ENCODE measurements around the gene MSI2.
A peak's percentile ranks its signal among the peaks of the same experiment; 100 is the strongest.

MSI2 gene

GRCh38 chr17:57502811-57503241, 246.5 kb downstream of the MSI2 start:
- H3K4me1 ChIP-seq (ENCODE audit: control insufficient read depth, low read depth, low read length): peaks cover 30% of the 10 kb centered on the region
- H3K9ac ChIP-seq (ENCODE audit: low read length): no peak overlapping the region
- H3K27me3 ChIP-seq (ENCODE audit: control insufficient read depth, insufficient read depth, low read length): no peaks in the 10 kb centered on the region
- no peaks in the 10 kb centered on the region for H3K36me3 ChIP-seq (ENCODE audit: control insufficient read depth, low read depth, low read length)
- no peaks in the 10 kb centered on the region for H3K9me3 ChIP-seq (ENCODE audit: control insufficient read depth, low read depth, low read length)
- no peak overlapping the region for H3K27ac ChIP-seq (ENCODE audit: low read length)
- H3K4me3 ChIP-seq (ENCODE audit: low read length): no peak overlapping the region

GRCh38 chr17:57504208-57504607, 247.9 kb downstream of the MSI2 start:
- Histone ChIP-seq H3K4me1 (ENCODE audit: control insufficient read depth, low read depth, low read length) (peaks cover 24% of the 10 kb centered on the region), H3K36me3 (ENCODE audit: control insufficient read depth, low read depth, low read length) (no peaks in the 10 kb centered on the region), H3K4me3 (ENCODE audit: low read length) (no peak overlapping the region), H3K27ac (ENCODE audit: low read length) (no peak overlapping the region), H3K9ac (ENCODE audit: low read length) (no peak overlapping the region), H3K9me3 (ENCODE audit: control insufficient read depth, low read depth, low read length) (no peaks in the 10 kb centered on the region), H3K27me3 (ENCODE audit: control insufficient read depth, insufficient read depth, low read length) (no peaks in the 10 kb centered on the region)

DNA sequence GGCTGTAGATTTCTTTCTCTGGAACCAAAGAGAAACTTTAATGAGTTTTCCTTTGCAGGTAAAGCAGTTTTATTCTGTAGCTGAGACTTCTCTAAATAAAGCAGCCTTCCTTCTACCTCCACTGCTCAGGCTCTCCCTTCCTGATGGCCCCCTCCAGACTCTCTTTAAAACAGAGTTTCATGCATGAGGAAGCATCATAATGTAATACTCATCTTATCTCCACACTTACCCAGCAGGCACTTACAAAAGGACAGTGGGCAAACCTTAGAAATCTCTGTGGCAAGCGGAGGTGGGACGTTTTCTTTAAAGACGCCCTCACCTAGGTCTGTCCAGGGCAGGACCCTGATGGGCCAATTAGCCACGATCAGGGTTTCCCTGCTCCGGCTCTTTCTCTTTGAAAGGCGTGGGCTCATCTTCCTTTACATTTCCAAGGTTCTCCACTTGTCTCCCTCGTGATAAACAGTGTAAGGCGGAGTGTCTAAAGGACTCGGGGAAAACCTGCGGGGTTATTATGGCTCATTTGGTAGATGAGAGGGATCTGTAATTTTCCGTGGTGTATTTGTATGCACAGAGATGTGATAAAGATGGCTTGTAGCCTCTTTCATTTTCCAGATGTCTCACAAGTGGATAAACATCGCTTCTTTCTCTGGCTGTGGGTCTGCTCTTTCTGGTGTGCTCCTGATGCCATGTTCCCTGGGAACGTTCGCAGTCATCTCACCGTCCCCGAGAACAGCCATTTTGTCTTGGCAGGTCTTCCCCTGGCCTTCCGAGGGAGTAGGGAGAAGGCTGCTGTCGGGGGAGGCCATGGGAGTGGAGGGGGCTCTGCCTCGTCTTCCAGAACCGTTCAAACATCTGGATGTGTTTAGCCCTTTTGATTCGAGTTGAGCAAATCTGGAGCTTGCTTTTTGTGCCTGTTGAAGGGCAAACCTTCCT, 249.8 kb downstream of the MSI2 start:
- Histone ChIP-seq H3K4me1 (ENCODE audit: control insufficient read depth, low read depth, low read length) (peaks cover 24% of the 10 kb centered on the region), H3K4me3 (ENCODE audit: low read length) (no peak overlapping the region), H3K36me3 (ENCODE audit: control insufficient read depth, low read depth, low read length) (no peaks in the 10 kb centered on the region), H3K9ac (ENCODE audit: low read length) (no peak overlapping the region), H3K27ac (ENCODE audit: low read length) (peak overlapping the region; percentile 80), H3K27me3 (ENCODE audit: control insufficient read depth, insufficient read depth, low read length) (no peaks in the 10 kb centered on the region), H3K9me3 (ENCODE audit: control insufficient read depth, low read depth, low read length) (no peaks in the 10 kb centered on the region)

- peaks cover 25% of the 10 kb centered on the region for H3K4me1 ChIP-seq (ENCODE audit: control insufficient read depth, low read depth, low read length)
- H3K9ac ChIP-seq (ENCODE audit: low read length): no peak overlapping the region
- H3K27ac ChIP-seq (ENCODE audit: low read length): peak overlapping the region; percentile 80
- H3K27me3 ChIP-seq (ENCODE audit: control insufficient read depth, insufficient read depth, low read length): no peaks in the 10 kb centered on the region
- H3K9me3 ChIP-seq (ENCODE audit: control insufficient read depth, low read depth, low read length): no peaks in the 10 kb centered on the region
- no peaks in the 10 kb centered on the region for H3K36me3 ChIP-seq (ENCODE audit: control insufficient read depth, low read depth, low read length)
- no peak overlapping the region for H3K4me3 ChIP-seq (ENCODE audit: low read length)
Observed at GRCh38 chr17:57506774-57507127, 250.4 kb downstream of the MSI2 start.

DNA sequence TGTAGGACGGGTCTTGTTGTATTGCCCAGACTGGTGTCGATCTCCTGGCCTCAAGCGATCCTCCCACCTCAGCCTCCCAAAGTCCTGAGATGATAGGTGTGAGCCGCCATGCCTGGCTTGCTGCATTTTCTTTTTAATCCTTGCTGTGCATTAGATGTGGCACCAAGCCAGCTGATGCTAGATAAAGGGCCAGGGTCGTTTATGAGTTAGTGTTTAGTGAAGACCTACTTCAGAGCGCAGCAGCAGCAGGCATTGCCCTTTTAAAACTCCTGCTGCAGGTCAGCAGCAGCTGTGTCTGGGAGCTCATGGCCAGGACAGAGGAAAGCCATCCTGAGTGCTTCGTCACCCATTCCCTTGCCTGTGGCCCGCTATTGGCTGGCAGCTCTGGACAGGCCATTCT, 251.5 kb downstream of the MSI2 start:
- no peak overlapping the region for H3K27ac ChIP-seq (ENCODE audit: low read length)
- no peaks in the 10 kb centered on the region for H3K27me3 ChIP-seq (ENCODE audit: control insufficient read depth, insufficient read depth, low read length)
- H3K4me3 ChIP-seq (ENCODE audit: low read length): no peak overlapping the region
- H3K4me1 ChIP-seq (ENCODE audit: control insufficient read depth, low read depth, low read length): peaks cover 27% of the 10 kb centered on the region
- H3K9me3 ChIP-seq (ENCODE audit: control insufficient read depth, low read depth, low read length): no peaks in the 10 kb centered on the region
- H3K9ac ChIP-seq (ENCODE audit: low read length): no peak overlapping the region
- no peaks in the 10 kb centered on the region for H3K36me3 ChIP-seq (ENCODE audit: control insufficient read depth, low read depth, low read length)

GRCh38 chr17:57508671-57509070, 252.3 kb downstream of the MSI2 start:
- H3K4me1 ChIP-seq (ENCODE audit: control insufficient read depth, low read depth, low read length): peaks cover 27% of the 10 kb centered on the region
- H3K9me3 ChIP-seq (ENCODE audit: control insufficient read depth, low read depth, low read length): no peaks in the 10 kb centered on the region
- no peak overlapping the region for H3K4me3 ChIP-seq (ENCODE audit: low read length)
- H3K36me3 ChIP-seq (ENCODE audit: control insufficient read depth, low read depth, low read length): no peaks in the 10 kb centered on the region
- H3K27ac ChIP-seq (ENCODE audit: low read length): no peak overlapping the region
- no peaks in the 10 kb centered on the region for H3K27me3 ChIP-seq (ENCODE audit: control insufficient read depth, insufficient read depth, low read length)
- no peak overlapping the region for H3K9ac ChIP-seq (ENCODE audit: low read length)

- peaks cover 13% of the 10 kb centered on the region for H3K4me1 ChIP-seq (ENCODE audit: control insufficient read depth, low read depth, low read length)
- H3K4me3 ChIP-seq (ENCODE audit: low read length): no peak overlapping the region
- no peaks in the 10 kb centered on the region for H3K27me3 ChIP-seq (ENCODE audit: control insufficient read depth, insufficient read depth, low read length)
- no peak overlapping the region for H3K27ac ChIP-seq (ENCODE audit: low read length)
- no peaks in the 10 kb centered on the region for H3K36me3 ChIP-seq (ENCODE audit: control insufficient read depth, low read depth, low read length)
- H3K9ac ChIP-seq (ENCODE audit: low read length): no peak overlapping the region
- no peaks in the 10 kb centered on the region for H3K9me3 ChIP-seq (ENCODE audit: control insufficient read depth, low read depth, low read length)
Observed at GRCh38 chr17:57511475-57512123, 255.3 kb downstream of the MSI2 start.

- H3K36me3 ChIP-seq (ENCODE audit: control insufficient read depth, low read depth, low read length): no peaks in the 10 kb centered on the region
- H3K27ac ChIP-seq (ENCODE audit: low read length): no peak overlapping the region
- H3K4me3 ChIP-seq (ENCODE audit: low read length): no peak overlapping the region
- no peaks in the 10 kb centered on the region for H3K27me3 ChIP-seq (ENCODE audit: control insufficient read depth, insufficient read depth, low read length)
- H3K4me1 ChIP-seq (ENCODE audit: control insufficient read depth, low read depth, low read length): peaks cover 9% of the 10 kb centered on the region
- no peak overlapping the region for H3K9ac ChIP-seq (ENCODE audit: low read length)
- no peaks in the 10 kb centered on the region for H3K9me3 ChIP-seq (ENCODE audit: control insufficient read depth, low read depth, low read length)
Observed at GRCh38 chr17:57512258-57512657, 255.9 kb downstream of the MSI2 start.

DNA sequence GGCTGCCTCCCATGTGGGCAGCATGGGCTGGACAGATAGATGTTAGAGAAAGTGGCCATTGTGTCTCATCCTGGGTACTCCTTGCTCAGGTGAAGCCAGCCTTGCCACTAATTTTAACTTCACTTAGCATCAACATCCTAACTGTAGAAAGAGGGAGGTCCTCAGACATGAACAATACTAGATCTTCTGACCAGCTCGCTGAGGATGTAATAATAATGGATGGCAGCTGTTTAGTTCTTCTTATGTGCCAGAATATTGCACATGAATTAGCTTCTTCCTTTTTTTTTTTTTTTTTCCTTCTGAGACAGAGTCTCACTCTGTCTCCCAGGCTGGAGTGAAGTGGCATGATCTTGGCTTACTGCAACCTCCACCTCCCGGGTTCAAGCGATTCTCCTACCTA, 256.4 kb downstream of the MSI2 start:
- H3K4me3 ChIP-seq (ENCODE audit: low read length): no peak overlapping the region
- H3K27me3 ChIP-seq (ENCODE audit: control insufficient read depth, insufficient read depth, low read length): no peaks in the 10 kb centered on the region
- H3K9me3 ChIP-seq (ENCODE audit: control insufficient read depth, low read depth, low read length): no peaks in the 10 kb centered on the region
- no peaks in the 10 kb centered on the region for H3K36me3 ChIP-seq (ENCODE audit: control insufficient read depth, low read depth, low read length)
- H3K9ac ChIP-seq (ENCODE audit: low read length): no peak overlapping the region
- H3K4me1 ChIP-seq (ENCODE audit: control insufficient read depth, low read depth, low read length): peaks cover 10% of the 10 kb centered on the region
- H3K27ac ChIP-seq (ENCODE audit: low read length): no peak overlapping the region

GRCh38 chr17:57513569-57513968, 257.2 kb downstream of the MSI2 start:
- no peaks in the 10 kb centered on the region for H3K9me3 ChIP-seq (ENCODE audit: control insufficient read depth, low read depth, low read length)
- no peak overlapping the region for H3K27ac ChIP-seq (ENCODE audit: low read length)
- H3K4me1 ChIP-seq (ENCODE audit: control insufficient read depth, low read depth, low read length): peaks cover 18% of the 10 kb centered on the region
- H3K36me3 ChIP-seq (ENCODE audit: control insufficient read depth, low read depth, low read length): no peaks in the 10 kb centered on the region
- H3K4me3 ChIP-seq (ENCODE audit: low read length): no peak overlapping the region
- H3K9ac ChIP-seq (ENCODE audit: low read length): no peak overlapping the region
- H3K27me3 ChIP-seq (ENCODE audit: control insufficient read depth, insufficient read depth, low read length): no peaks in the 10 kb centered on the region

DNA sequence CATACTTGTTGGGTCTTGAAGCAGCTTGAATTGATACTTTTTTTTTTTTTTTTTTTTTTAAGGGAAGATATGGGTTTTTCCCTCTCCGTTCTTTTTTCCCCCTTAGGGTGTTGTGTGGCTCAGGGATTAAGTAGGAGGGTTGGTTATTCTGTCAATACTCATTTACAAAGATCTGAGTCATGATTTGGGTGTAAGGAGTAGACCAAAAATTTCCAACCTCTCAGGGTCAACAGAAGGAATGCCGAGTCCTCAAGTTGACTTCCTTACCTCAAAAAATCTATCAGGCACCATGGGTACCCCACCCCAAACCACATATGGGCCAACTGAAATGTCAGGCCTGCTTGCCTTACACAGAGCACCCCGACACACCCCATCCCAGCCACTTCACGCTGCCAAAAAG, 258.3 kb downstream of the MSI2 start:
- H3K36me3 ChIP-seq (ENCODE audit: control insufficient read depth, low read depth, low read length): no peaks in the 10 kb centered on the region
- no peak overlapping the region for H3K9ac ChIP-seq (ENCODE audit: low read length)
- H3K27ac ChIP-seq (ENCODE audit: low read length): no peak overlapping the region
- H3K27me3 ChIP-seq (ENCODE audit: control insufficient read depth, insufficient read depth, low read length): no peaks in the 10 kb centered on the region
- peaks cover 20% of the 10 kb centered on the region for H3K4me1 ChIP-seq (ENCODE audit: control insufficient read depth, low read depth, low read length)
- H3K4me3 ChIP-seq (ENCODE audit: low read length): no peak overlapping the region
- H3K9me3 ChIP-seq (ENCODE audit: control insufficient read depth, low read depth, low read length): no peaks in the 10 kb centered on the region

Data from iPS-18a (cell line).